Hindlimb muscle (tissue), 1 donor: Measurements from ENCODE around the gene MACROD1. TPM values are rescaled to one million over a fixed set of nuclear protein-coding genes. Genes with fewer than 3 reads are reported as not detected.
"Not testable (repeated sequence)": the region's sequence is repeated elsewhere in the genome, so short reads cannot be mapped to it uniquely, and the experiment has no call there.

Experiments
- DNase-seq: peaks from one replicate; pipeline ENCODE4 v3.0.0-alpha.2; 2013
- polyA plus RNA-seq: library from polyadenylated mRNA; unstranded; fragments of 120-200 nt; gene quantifications from one replicate; pipeline ENCODE4 v1.2.1, GENCODE V29; 2013; ENCODE audit not compliant: insufficient read length

Gene MACROD1
- polyA plus RNA-seq, 1 donor: 77.9 TPM

DNA sequence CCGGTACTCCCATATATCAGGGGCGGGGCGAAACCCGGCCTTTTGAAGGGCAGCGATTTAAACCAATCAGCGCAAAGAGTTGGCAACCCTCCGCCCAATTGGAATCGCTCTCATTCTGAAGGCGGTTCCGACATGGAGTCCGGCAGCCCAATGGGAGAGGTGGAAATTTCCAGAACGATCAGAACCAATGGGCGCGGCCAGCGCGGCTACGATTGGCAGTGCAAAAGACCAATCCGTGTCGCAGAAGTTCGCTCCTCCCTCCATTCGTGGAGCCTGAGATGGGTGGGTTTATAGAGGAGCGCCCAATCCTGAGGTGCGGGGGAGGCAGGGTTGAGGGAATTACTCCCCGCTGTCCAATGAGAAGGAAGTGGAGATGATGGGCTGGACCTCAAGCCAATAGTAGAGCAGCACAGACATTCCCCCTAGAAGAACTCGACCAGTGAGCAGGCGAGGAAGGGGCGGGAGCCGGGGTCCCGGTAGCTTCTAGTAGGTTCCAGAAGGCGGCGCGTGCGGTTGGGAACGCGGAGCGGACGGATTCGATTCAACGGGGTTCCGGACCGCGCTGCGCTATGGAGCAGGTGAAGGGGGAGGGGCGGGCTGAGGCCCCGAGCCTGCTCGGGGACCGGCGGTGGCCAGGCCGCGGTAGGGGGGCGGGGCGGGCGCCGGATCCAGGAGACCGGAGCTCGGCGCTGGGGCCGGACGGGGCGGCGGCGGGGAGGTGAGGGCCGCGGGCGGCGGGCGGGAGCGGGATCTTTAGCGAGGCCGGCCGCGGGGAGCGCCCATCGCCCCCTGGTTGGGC lies 20.0 kb upstream of the MACROD1 start, which contains the start of gene STIP1:
Gene STIP1 (plus strand): TSS at position 479 of the 799 bp plus-strand sequence. CDS start 91 bp downstream, at position 570.
- DNase-seq: peak; percentile 100

DNA sequence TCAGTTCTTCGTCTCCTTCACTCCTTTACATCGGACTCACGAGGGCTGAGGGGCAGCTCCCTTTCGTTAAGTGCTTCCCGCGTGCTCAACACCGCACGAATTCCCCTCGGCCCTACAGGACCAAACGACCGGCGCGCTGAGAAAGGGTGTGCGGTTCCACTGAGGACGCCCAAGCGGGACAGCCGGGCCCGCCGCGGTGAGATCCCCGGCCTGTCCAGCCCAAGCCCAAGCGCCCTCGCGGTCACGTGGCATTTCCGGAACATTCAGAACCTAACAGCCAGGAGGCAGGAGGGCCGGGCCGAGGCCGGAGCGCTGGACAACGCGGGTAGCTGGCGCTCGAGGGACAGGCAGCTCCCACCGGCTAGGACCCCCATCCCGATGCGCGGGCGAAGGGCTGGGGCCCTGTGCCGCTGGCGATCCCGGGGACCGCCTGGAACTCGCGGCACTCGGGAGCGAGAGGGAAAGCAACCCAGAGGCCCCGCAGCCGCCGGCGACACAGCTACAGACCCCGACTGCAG lies 19.3 kb upstream of the MACROD1 start:
- DNase-seq: peak; percentile 85

GRCh38 chr11:64183890-64184289 lies 18.0 kb upstream of the MACROD1 start:
- no peak for DNase-seq

- peak; percentile 90 for DNase-seq
These were observed 15.8 kb upstream of the MACROD1 start for GRCh38 chr11:64181506-64182411.

DNA sequence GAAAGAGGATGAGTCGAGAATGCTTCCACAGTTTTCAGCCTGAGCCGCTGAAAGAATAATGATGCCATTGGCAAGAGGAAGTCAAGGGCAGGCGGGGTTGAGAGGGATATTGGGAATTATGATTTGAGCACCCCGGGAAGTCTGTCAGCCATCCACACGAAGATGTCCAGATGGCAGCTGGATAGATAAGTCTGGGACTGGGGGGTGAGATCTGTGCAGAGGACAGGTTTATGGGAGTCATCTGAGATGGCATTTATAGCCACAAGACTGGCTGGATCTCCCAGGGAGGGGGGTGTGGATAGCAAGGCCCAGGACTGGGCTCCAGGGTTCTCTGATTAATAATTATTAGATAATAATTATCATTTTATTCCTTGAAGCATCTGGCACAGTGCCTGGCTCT lies 15.0 kb upstream of the MACROD1 start:
- DNase-seq: no peak

GRCh38 chr11:64178951-64179639 lies 13.2 kb upstream of the MACROD1 start:
- DNase-seq: no peak

DNA sequence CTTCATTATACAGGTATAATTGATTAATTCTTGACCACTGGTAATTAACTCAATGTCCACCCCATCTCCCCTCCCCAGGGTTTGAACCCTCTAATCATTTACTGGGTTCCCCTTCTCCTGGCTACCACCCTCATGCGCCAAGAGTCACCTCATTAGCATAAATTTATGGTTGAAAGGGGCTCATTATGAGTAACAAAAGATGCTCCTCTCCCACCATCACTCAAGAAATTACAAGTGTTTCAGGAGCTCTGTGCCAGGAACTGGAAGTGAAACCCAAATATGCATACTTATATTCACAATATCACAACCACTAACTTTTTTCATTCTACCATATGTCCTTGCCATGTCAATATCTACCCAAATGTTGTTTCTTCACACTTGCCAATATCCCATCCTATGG lies 12.3 kb upstream of the MACROD1 start:
- no peak for DNase-seq

GRCh38 chr11:64176751-64177150 lies 10.8 kb upstream of the MACROD1 start:
- no peak for DNase-seq

DNA sequence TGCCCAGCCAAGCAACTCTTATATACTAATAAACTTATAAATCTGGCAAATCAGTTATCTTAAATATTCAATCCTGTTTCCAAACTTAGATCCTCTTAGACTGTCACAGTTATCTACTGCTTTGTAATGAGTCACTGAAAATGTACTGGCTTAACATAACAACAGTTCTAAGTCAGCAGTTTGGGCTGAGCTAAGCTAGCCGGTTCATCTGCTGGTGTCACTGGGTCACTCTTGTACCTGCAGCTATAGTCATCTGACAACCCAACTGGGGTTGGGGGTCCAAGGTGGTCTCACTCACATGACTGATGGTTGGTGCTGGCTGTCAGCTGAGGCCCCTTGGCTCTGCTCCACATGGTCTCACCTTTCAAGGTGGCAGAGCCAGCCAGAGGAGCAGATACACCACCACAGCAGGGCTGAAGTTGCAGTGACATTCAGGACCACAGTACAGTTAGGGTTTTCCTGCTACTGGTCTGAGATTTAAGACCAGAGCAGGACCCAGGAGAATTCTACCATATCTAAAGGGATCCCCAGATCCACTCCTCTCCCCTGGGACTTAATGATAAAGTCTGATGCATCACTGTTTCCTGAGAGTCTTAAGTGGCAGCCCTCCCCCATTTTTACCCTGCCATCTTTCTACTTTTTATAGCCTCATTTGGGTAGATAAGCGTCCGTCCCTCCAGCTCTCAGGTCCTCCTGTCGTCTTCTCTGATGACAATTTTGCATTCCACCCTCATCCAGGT lies 7.9 kb upstream of the MACROD1 start:
- DNase-seq: no peak

- DNase-seq: no peak
These were observed 4.5 kb upstream of the MACROD1 start for GRCh38 chr11:64170419-64170818.

GRCh38 chr11:64165481-64165841 lies 452 bp downstream of the MACROD1 start:
- DNase-seq: no peak

DNA sequence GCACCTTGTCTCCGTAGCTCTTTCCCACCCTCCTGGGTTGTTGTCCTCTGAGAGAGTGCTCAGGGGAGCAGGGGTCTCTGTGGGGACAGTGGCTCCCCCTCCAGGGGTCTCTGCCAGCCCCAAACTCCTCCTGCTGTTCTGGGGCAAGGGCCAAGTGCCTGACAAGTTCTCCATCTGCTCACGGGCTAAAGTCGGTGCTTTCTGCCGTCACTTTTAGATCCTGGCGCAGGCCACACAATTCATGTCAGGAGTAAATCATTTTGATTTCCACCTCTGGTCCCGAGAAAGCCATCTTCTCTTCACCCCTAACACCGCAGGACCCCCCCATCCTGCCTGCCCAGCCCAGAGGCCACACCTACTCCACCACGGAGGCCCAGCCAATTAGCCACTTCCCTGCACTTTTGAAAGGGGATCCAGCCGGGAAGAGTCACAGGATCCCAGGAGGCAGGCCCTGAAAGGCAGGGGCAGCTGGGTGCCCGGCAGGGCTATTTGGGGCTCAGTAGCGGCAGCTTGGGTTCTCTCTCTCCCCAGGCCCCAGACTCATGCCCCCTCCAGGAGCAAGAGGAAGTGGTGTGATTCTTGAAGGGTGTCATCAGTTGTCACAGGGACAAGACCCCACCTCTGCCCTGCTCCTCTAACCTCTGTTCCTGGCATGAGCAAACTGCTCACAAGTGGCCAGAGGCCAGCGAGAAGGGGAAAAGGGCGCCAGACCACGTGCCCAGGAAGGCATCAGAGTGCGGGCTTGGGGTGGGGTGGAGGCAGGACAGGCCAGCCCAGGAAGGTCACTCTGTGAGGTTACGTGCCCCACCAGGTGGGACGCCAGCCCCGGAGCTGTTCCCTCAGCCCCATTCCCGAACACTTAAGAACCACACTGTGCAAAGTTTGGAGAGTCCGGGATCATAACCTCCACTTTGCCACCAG lies 1.3 kb downstream of the MACROD1 start:
- no peak for DNase-seq

DNA sequence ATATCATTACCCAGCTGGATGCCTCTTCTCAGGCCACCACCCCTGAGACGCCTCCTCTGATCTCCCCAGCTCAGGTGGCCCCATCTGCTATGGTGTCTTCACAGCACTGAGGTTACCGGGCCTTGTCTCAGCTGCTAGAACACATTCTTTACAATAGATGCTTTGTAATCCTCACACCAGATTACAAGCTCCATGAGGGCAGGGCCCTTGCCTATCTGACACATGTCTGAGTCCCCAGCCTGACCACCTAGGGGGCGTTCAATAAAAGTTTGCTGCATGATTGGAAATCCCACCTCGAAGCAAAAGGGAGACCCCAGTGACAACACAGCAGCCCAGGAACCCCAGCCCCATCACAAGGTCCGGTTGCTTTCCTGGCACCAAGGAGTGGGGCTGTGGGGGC lies 2.0 kb downstream of the MACROD1 start:
- no peak for DNase-seq

DNA sequence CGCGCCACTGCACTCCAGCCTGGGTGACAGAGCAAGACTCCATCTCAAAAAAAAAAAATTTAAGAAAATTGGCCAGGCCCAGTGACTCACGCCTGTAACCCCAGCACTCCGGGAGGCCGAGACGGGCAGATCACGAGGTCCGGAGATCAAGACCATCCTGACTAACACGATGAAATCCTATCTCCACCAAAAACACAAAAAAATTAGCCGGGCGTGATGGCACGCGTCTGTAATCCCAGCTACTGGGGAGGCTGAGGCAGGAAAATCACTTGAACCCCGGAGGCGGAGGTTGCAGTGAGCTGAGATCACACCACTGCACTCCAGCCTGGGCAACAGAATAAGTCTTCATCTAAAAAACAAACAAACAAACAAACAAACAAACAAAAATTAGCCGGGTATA lies 3.1 kb downstream of the MACROD1 start:
- DNase-seq: not testable (repeated sequence)

- DNase-seq: no peak
These were observed 4.9 kb downstream of the MACROD1 start for GRCh38 chr11:64161037-64161436.

- DNase-seq: no peak
These were observed 8.1 kb downstream of the MACROD1 start for GRCh38 chr11:64157631-64158394.

DNA sequence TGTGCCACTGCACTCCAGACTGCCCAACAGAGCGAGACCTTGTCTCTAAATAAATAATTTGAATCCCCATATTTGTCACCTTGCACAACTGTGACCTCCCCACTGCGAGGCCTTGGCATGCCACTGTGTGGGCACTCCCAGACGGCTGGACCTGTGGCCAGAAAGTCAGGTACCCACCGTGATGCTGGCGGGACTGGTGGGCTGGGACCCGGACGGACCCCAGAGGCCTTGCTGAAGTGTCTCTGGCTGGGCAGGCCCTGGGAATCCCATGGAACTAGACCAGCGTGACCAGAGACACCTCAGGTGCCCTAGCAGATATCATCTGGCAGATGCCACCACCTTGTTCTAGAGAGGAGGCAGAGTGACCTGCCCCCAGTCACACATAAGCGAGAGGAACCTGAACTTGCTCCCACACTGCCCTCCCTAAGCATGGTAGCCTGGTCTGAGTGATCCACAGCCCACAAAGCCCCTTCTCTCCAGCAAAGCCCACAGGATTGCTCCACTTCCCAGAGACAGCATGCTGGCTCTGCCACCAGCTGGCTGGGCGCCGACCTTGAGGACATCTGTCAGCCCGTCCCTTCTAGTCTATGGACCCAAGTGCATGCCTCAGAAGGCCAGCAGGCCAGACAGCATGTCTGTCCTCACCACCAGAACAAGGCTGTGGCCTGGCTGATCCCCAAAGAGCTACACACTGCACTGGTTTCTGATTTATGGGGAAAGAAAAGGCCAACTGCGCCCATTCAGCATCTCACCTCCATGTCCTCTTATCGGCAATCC lies 9.5 kb downstream of the MACROD1 start:
- DNase-seq: no peak

GRCh38 chr11:64153812-64154211 lies 12.1 kb downstream of the MACROD1 start:
- DNase-seq: no peak
